H1 (cell line): ENCODE results near the gene LRBA. TPM values are rescaled to one million over a fixed set of nuclear protein-coding genes. Genes with fewer than 3 reads are reported as not detected.

Experiments
- CTCF ChIA-PET: fragments of 300-600 bp; sonication (Branson Sonifier 250); formaldehyde crosslinking; loops from one replicate; lab custom pipeline; 2021; ENCODE audit not compliant: partially characterized antibody; lab: Charles Lee
- POLR2A ChIA-PET: fragments of 300-600 bp; sonication (Branson Sonifier 250); formaldehyde crosslinking; loops from one replicate; lab custom pipeline; 2021; ENCODE audit warnings: inconsistent platforms; ENCODE audit not compliant: partially characterized antibody; lab: Charles Lee
- DNase-seq, 2 experiments: peaks; one replicate each; pipeline versions ENCODE4 v3.0.0 to v3.0.0-alpha.2; 2010 to 2022; ENCODE audit warnings: low spot score in 2 of 2, low read depth in 1 of 2, mixed read lengths in 1 of 2
- FAIRE-seq: peaks from 2 replicates; lab custom pipeline; 2011; peaks lifted over from hg19 to GRCh38; lab: Jason Lieb, UNC
- H2AFZ ChIP-seq: 2 replicates; pipeline ENCODE4 v1.8.1; 2012; ENCODE audit warnings: low read length, inconsistent platforms
- H2AK5ac ChIP-seq: 2 replicates; pipeline ENCODE4 v1.6.1; 2013; ENCODE audit warnings: low read depth, low read length
- H2BK120ac ChIP-seq: replicated peaks from 2 replicates; pipeline ENCODE3; 2013; ENCODE audit warnings: low read depth, low read length, inconsistent platforms
- H2BK12ac ChIP-seq: 2 replicates; pipeline ENCODE4 v1.6.1; 2013; ENCODE audit warnings: low read depth, low read length
- H2BK15ac ChIP-seq: 2 replicates; pipeline ENCODE4 v1.6.1; 2013; ENCODE audit warnings: low read length
- H2BK20ac ChIP-seq: 2 replicates; pipeline ENCODE4 v1.6.1; 2013; ENCODE audit warnings: low read length
- H2BK5ac ChIP-seq: 2 replicates; pipeline ENCODE4 v1.6.1; 2013; ENCODE audit warnings: low read depth, low read length
- H3K14ac ChIP-seq: 2 replicates; pipeline ENCODE4 v1.6.1; 2013; ENCODE audit warnings: inconsistent platforms; ENCODE audit not compliant: insufficient read length
- H3K18ac ChIP-seq: 2 replicates; pipeline ENCODE4 v1.6.1; 2013; ENCODE audit warnings: low read length; ENCODE audit errors: extremely low read depth
- H3K23ac ChIP-seq: 2 replicates; pipeline ENCODE4 v1.6.1; 2013; ENCODE audit warnings: inconsistent platforms; ENCODE audit not compliant: insufficient read length
- H3K23me2 ChIP-seq: 2 replicates; pipeline ENCODE4 v1.6.1; 2013; ENCODE audit warnings: low read depth, low read length
- H3K27ac ChIP-seq: 2 replicates; pipeline ENCODE4 v1.6.1; 2011; ENCODE audit warnings: low read depth, low read length, inconsistent platforms
- H3K27me3 ChIP-seq, 4 experiments: replicated peaks in 1 of 4; 1 replicate in 1 of 4; 2 replicates in 3 of 4; pipeline versions ENCODE4 v1.6.1 to v1.8.1; 2011 to 2013; ENCODE audit warnings: low read length in 3 of 4, mild to moderate bottlenecking in 3 of 4, inconsistent platforms in 2 of 4, mixed read lengths in 2 of 4, moderate library complexity in 1 of 4; ENCODE audit not compliant: control insufficient read depth in 3 of 4, insufficient read depth in 3 of 4; ENCODE audit errors: extremely low read depth in 1 of 4
- H3K36me3 ChIP-seq, 4 experiments: 2 replicates each; pipeline versions ENCODE4 v1.6.1 to v1.8.1; 2011 to 2013; ENCODE audit warnings: mild to moderate bottlenecking in 4 of 4, low read length in 3 of 4, moderate library complexity in 2 of 4, control low read depth in 1 of 4, inconsistent platforms in 1 of 4; ENCODE audit not compliant: insufficient read depth in 4 of 4, control insufficient read depth in 2 of 4
- H3K4ac ChIP-seq: replicated peaks from 2 replicates; pipeline ENCODE3; 2013; ENCODE audit warnings: low read length, low read depth, mixed read lengths, inconsistent platforms; ENCODE audit not compliant: insufficient read length
- H3K4me1 ChIP-seq, 4 experiments: replicated peaks in 1 of 4; 1 replicate in 1 of 4; 2 replicates in 3 of 4; pipeline versions ENCODE4 v1.6.1 to v1.8.1; 2011 to 2013; ENCODE audit warnings: low read length in 3 of 4, inconsistent platforms in 2 of 4, mixed read lengths in 1 of 4; ENCODE audit not compliant: insufficient read depth in 4 of 4, control insufficient read depth in 3 of 4
- H3K4me2 ChIP-seq, 2 experiments: 2 replicates each; pipeline versions ENCODE4 v1.6.1 to v1.8.1; 2011 to 2013; ENCODE audit warnings: low read depth in 2 of 2, low read length in 2 of 2, control low read depth in 1 of 2, inconsistent platforms in 1 of 2, mild to moderate bottlenecking in 1 of 2; ENCODE audit not compliant: insufficient read depth in 1 of 2
- H3K4me3 ChIP-seq, 4 experiments: fragments of 200-600, 300-600 bp in 1 of 4; sonication (generic), shearing (Covaris generic), sonication (Bioruptor Twin) in 1 of 4; 2 replicates each; pipeline versions ENCODE4 v1.5.1 to v1.8.1; 2011 to 2016; ENCODE audit warnings: low read length in 4 of 4, low read depth in 3 of 4, control low read depth in 2 of 4, inconsistent platforms in 2 of 4, mild to moderate bottlenecking in 2 of 4, mixed read lengths in 1 of 4, moderate library complexity in 1 of 4; ENCODE audit not compliant: insufficient read depth in 2 of 4; ENCODE audit errors: extremely low read depth in 1 of 4
- H3K56ac ChIP-seq: replicated peaks from 2 replicates; pipeline ENCODE3; 2013; ENCODE audit warnings: low read depth, mild to moderate bottlenecking, mixed read lengths, low read length, inconsistent platforms; ENCODE audit not compliant: insufficient read length
- H3K79me1 ChIP-seq: 2 replicates; pipeline ENCODE4 v1.6.1; 2013; ENCODE audit warnings: low read depth, low read length, control low read depth
- H3K79me2 ChIP-seq, 2 experiments: 2 replicates each; pipeline versions ENCODE4 v1.6.1 to v1.8.1; 2012 to 2013; ENCODE audit warnings: low read length in 2 of 2, mild to moderate bottlenecking in 2 of 2, inconsistent platforms in 1 of 2; ENCODE audit not compliant: insufficient read depth in 2 of 2, control insufficient read depth in 1 of 2
- H3K9ac ChIP-seq, 4 experiments: replicated peaks in 1 of 4; 1 replicate in 1 of 4; 2 replicates in 3 of 4; pipeline versions ENCODE4 v1.6.1 to v1.8.1; 2011 to 2013; ENCODE audit warnings: low read depth in 3 of 4, low read length in 3 of 4, control low read depth in 2 of 4, mild to moderate bottlenecking in 2 of 4, moderate library complexity in 2 of 4, inconsistent platforms in 1 of 4; ENCODE audit errors: extremely low read depth in 1 of 4
- H3K9me3 ChIP-seq, 2 experiments: 2 replicates each; pipeline versions ENCODE4 v1.6.1 to v1.8.1; 2012 to 2013; ENCODE audit warnings: mild to moderate bottlenecking in 2 of 2, moderate library complexity in 2 of 2, control low read depth in 1 of 2, inconsistent platforms in 1 of 2, low read depth in 1 of 2, low read length in 1 of 2, mixed read lengths in 1 of 2; ENCODE audit not compliant: insufficient read depth in 2 of 2
- H4K20me1 ChIP-seq, 2 experiments: replicated peaks in 1 of 2; 2 replicates each; pipeline versions ENCODE3 to v1.8.1; 2011 to 2013; ENCODE audit warnings: inconsistent platforms in 2 of 2, low read length in 2 of 2, mild to moderate bottlenecking in 1 of 2; ENCODE audit not compliant: insufficient read depth in 2 of 2, control insufficient read depth in 1 of 2
- H4K5ac ChIP-seq: 2 replicates; pipeline ENCODE4 v1.6.1; 2013; ENCODE audit warnings: low read length, low read depth, mixed read lengths, inconsistent platforms; ENCODE audit not compliant: insufficient read length
- H4K8ac ChIP-seq: 2 replicates; pipeline ENCODE4 v1.8.0; 2013; ENCODE audit warnings: mild to moderate bottlenecking, moderate library complexity, low read length, inconsistent platforms; ENCODE audit not compliant: insufficient read depth; ENCODE audit errors: extremely low read depth
- H4K91ac ChIP-seq: replicated peaks from 2 replicates; pipeline ENCODE3; 2013; ENCODE audit warnings: low read length, mixed read lengths, inconsistent platforms; ENCODE audit not compliant: insufficient read length
- WGBS, 2 experiments: shearing (Covaris generic) in 1 of 2; methylation state at CpG; one replicate each; pipeline versions ENCODE4 v1.1.6 to v1.1.7; 2013 to 2015; ENCODE audit warnings: low lambda C conversion rate in 2 of 2, mixed read lengths in 2 of 2, inconsistent platforms in 1 of 2, low coverage in 1 of 2, missing lambda C conversion rate in 1 of 2; ENCODE audit not compliant: insufficient replicate concordance in 2 of 2, insufficient coverage in 1 of 2, insufficient read length in 1 of 2; ENCODE audit errors: extremely low coverage in 1 of 2, missing lambda C conversion rate in 1 of 2; 5-methylcytosine and 5-hydroxymethylcytosine counted together
- polyA plus RNA-seq, 7 experiments: library from polyadenylated mRNA; depleted of rRNA in 3 of 7; stranded (reverse) in 5 of 7; unstranded in 2 of 7; fragments of >200 nt in 5 of 7; fragments of 200-250 nt in 2 of 7; gene quantifications; 1 replicate in 5 of 7; 2 replicates in 1 of 7; 4 replicates in 1 of 7; pipeline versions ENCODE4 v1.2.1 to v1.2.3, GENCODE V29; 2011 to 2013; ENCODE audit warnings: missing spikeins in 2 of 7, mixed read lengths in 2 of 7
- total RNA-seq: library from RNA; stranded (reverse); fragmentation: NEBNext Ultra II Directional; extraction: Animal tissue kit (Norgen Biotek cat#: 25700); gene quantifications from 2 replicates; pipeline ENCODE4 v1.2.1, GENCODE V29; 2021
- TF ChIP-seq, protein P1 (sequence below): IDR thresholded peaks from 2 replicates; pipeline ENCODE4 v1.6.1; 2012; ENCODE audit warnings: inconsistent platforms

LRBA gene
- total and polyA plus RNA-seq, 2 of the 8 experiments (the other 6 are each of a cell fraction or from before 2014, with no cell fraction given) = 54.6 to 83.2 TPM

DNA sequence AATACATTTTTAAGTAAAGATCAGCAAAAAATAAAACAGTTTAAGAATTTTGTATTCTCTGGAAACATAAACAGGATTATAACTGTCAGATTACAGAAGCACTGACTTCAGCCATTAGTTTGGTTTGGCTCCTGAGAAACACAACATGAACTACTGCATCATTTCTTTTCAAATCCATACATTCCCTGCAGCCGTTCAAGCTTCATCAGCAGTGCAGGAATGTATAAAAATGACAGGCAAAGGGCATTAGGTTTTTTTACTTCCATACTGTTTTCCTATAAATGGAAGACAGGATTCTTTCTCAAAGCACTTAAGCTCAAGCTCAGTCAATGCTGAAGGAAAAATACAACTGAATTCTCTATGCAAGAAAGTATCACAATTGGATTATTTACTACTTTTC is 437.3 kb downstream of the LRBA start:
- Histone ChIP-seq H3K79me2 (no peaks in the 10 kb centered on the region), H2BK120ac (no peak overlapping the region)
- CTCF ChIA-PET = no interaction called here

More for the DNA sequence above, 437.3 kb downstream of the LRBA start:
- TF ChIP-seq, protein P1, sequence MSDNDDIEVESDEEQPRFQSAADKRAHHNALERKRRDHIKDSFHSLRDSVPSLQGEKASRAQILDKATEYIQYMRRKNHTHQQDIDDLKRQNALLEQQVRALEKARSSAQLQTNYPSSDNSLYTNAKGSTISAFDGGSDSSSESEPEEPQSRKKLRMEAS = no peak
- H3K4ac ChIP-seq = no peak overlapping the region
- H3K4me3 ChIP-seq = no peak overlapping the region
- no peaks in the 10 kb centered on the region; the same call in 1 of the 2 replicates for H3K79me1 ChIP-seq
- H3K9me3 ChIP-seq = no peaks in the 10 kb centered on the region
- peaks cover 16% of the 10 kb centered on the region for H3K23me2 ChIP-seq
- DNase-seq (no peak), FAIRE-seq (no peak)
- no peak overlapping the region for H4K8ac ChIP-seq
- H2BK12ac ChIP-seq = no peak overlapping the region
- no peak overlapping the region for H3K27ac ChIP-seq
- peaks cover 7 to 11% of the 10 kb centered on the region in 2 experiments for H4K20me1 ChIP-seq
- H3K18ac ChIP-seq = no peak overlapping the region
- no peak overlapping the region for H2AK5ac ChIP-seq
- H3K4me2 ChIP-seq = no peak overlapping the region
- no peak overlapping the region for H3K56ac ChIP-seq
- no peak overlapping the region for H4K5ac ChIP-seq
- no peak overlapping the region for H2BK15ac ChIP-seq
- H3K27me3 ChIP-seq = peaks cover 1 to 32% (median 21%) of the 10 kb centered on the region in 4 experiments; a peak in 6 of 7 replicates
- H3K4me1 ChIP-seq = peaks cover 4 to 6% (median 5%) of the 10 kb centered on the region in 4 experiments; a peak in 5 of 7 replicates
- H3K36me3 ChIP-seq = no peaks in the 10 kb centered on the region
- no peak overlapping the region for H3K14ac ChIP-seq
- H2BK20ac ChIP-seq = no peak overlapping the region
- no peak overlapping the region for H3K9ac ChIP-seq
- no peak overlapping the region for H2AFZ ChIP-seq
- H4K91ac ChIP-seq = no peak overlapping the region
- 95% methylated on average over 1 of the region's 1 CpG; no CpG with 5 or more reads in 1 of the 2 experiments for WGBS, 2 experiments
- H3K23ac ChIP-seq = no peak overlapping the region
- POLR2A ChIA-PET = no interaction called here
- no peak overlapping the region for H2BK5ac ChIP-seq
